SJSA1 (cell line): ENCODE results near the gene C2orf76. TPM values are rescaled to one million over a fixed set of nuclear protein-coding genes. Genes with fewer than 3 reads are reported as not detected.

Source experiments
- DNase-seq, 2 experiments: peaks; one replicate each; pipeline ENCODE4 v3.0.0-alpha.2; 2015 to 2020; ENCODE audit warnings: low spot score in 2 of 2, low read depth in 1 of 2
- H3K27ac ChIP-seq: fragments of 250-450 bp; sonication (Bioruptor Pico); 2 replicates; pipeline ENCODE4 v1.5.1; 2020; ENCODE audit warnings: mild to moderate bottlenecking, moderate library complexity
- H3K27me3 ChIP-seq: fragments of 250-450 bp; sonication (Bioruptor Pico); replicated peaks from 2 replicates; pipeline ENCODE4 v1.5.1; 2020; ENCODE audit warnings: mild to moderate bottlenecking, moderate library complexity
- H3K36me3 ChIP-seq: fragments of 250-450 bp; sonication (Bioruptor Pico); 2 replicates; pipeline ENCODE4 v1.5.1; 2020; ENCODE audit warnings: mild to moderate bottlenecking
- H3K4me1 ChIP-seq: fragments of 250-450 bp; sonication (Bioruptor Pico); replicated peaks from 2 replicates; pipeline ENCODE4 v1.6.1; 2021; ENCODE audit warnings: mild to moderate bottlenecking
- H3K4me3 ChIP-seq: fragments of 250-450 bp; sonication (Bioruptor Pico); 2 replicates; pipeline ENCODE4 v1.5.1; 2020; ENCODE audit warnings: mild to moderate bottlenecking
- H3K9me3 ChIP-seq: fragments of 250-450 bp; sonication (Bioruptor Pico); replicated peaks from 2 replicates; pipeline ENCODE4 v1.5.1; 2020; ENCODE audit warnings: mild to moderate bottlenecking
- total RNA-seq: library from RNA; depleted of rRNA; stranded (reverse); fragments of >200 nt; shearing (Covaris generic); gene quantifications from 2 replicates; pipeline ENCODE4 v1.2.3, GENCODE V29; 2014

The C2orf76 gene
- total RNA-seq, 1 experiment from 2014 or later, result 18.3 TPM

GRCh38 chr2:119266091-119266589 is 100.5 kb downstream of the C2orf76 start:
- H3K4me3 ChIP-seq, result no peak overlapping the region
- H3K27ac ChIP-seq, result no peak overlapping the region

GRCh38 chr2:119265693-119266066 is 101.0 kb downstream of the C2orf76 start:
- no peak for DNase-seq
- Histone ChIP-seq H3K36me3 (peaks cover 21% of the 10 kb centered on the region), H3K27me3 (0 out of 2 replicates have a peak, but pooled peaks cover 6% of the 10 kb centered on the region), H3K4me1 (peaks cover 23% of the 10 kb centered on the region), H3K27ac (no peak overlapping the region), H3K4me3 (no peak overlapping the region), H3K9me3 (no peaks in the 10 kb centered on the region)

More at GRCh38 chr2:119266091-119266589, 100.5 kb downstream of the C2orf76 start:
- H3K36me3 ChIP-seq, result peaks cover 21% of the 10 kb centered on the region
- DNase-seq, result no peak
- no peaks in the 10 kb centered on the region for H3K9me3 ChIP-seq
- H3K27me3 ChIP-seq, result 0 out of 2 replicates have a peak, but pooled peaks cover 6% of the 10 kb centered on the region
- H3K4me1 ChIP-seq, result peaks cover 18% of the 10 kb centered on the region

GRCh38 chr2:119264781-119265692 is 101.6 kb downstream of the C2orf76 start:
- H3K27ac ChIP-seq, result no peak overlapping the region
- H3K9me3 ChIP-seq, result no peaks in the 10 kb centered on the region
- DNase-seq, result peak in 1 of 2 experiments; percentile 41
- peaks cover 21% of the 10 kb centered on the region for H3K36me3 ChIP-seq
- H3K27me3 ChIP-seq, result 0 out of 2 replicates have a peak, but pooled peaks cover 6% of the 10 kb centered on the region
- no peak overlapping the region for H3K4me3 ChIP-seq
- peaks cover 29% of the 10 kb centered on the region for H3K4me1 ChIP-seq

GRCh38 chr2:119263656-119264055 is 103.0 kb downstream of the C2orf76 start:
- DNase-seq, result no peak

GRCh38 chr2:119263025-119263424 is 103.6 kb downstream of the C2orf76 start:
- Histone ChIP-seq H3K27me3 (no peaks in the 10 kb centered on the region), H3K9me3 (no peaks in the 10 kb centered on the region), H3K27ac (no peak overlapping the region), H3K36me3 (peaks cover 29% of the 10 kb centered on the region), H3K4me3 (no peak overlapping the region), H3K4me1 (peaks cover 40% of the 10 kb centered on the region)
- no peak for DNase-seq

More at GRCh38 chr2:119263656-119264055, 103.0 kb downstream of the C2orf76 start:
- peaks cover 40% of the 10 kb centered on the region for H3K4me1 ChIP-seq
- 0 out of 2 replicates have a peak, but pooled peaks cover 4% of the 10 kb centered on the region for H3K27me3 ChIP-seq
- peaks cover 27% of the 10 kb centered on the region for H3K36me3 ChIP-seq
- no peak overlapping the region for H3K27ac ChIP-seq
- no peaks in the 10 kb centered on the region for H3K9me3 ChIP-seq
- no peak overlapping the region for H3K4me3 ChIP-seq

GRCh38 chr2:119261493-119262225 is 105.0 kb downstream of the C2orf76 start:
- no peak for DNase-seq
- Histone ChIP-seq H3K4me1 (peaks cover 43% of the 10 kb centered on the region), H3K36me3 (peaks cover 38% of the 10 kb centered on the region), H3K27ac (peak overlapping the region; percentile 94), H3K27me3 (no peaks in the 10 kb centered on the region), H3K9me3 (no peaks in the 10 kb centered on the region), H3K4me3 (no peak overlapping the region)

GRCh38 chr2:119260646-119261492 is 105.8 kb downstream of the C2orf76 start:
- peak; percentile 96 to 97 for DNase-seq

GRCh38 chr2:119259296-119259860 is 107.3 kb downstream of the C2orf76 start:
- no peaks in the 10 kb centered on the region for H3K9me3 ChIP-seq
- no peaks in the 10 kb centered on the region for H3K27me3 ChIP-seq
- peaks cover 47% of the 10 kb centered on the region for H3K36me3 ChIP-seq
- no peak overlapping the region for H3K4me3 ChIP-seq
- peaks cover 66% of the 10 kb centered on the region for H3K4me1 ChIP-seq
- no peak for DNase-seq
- H3K27ac ChIP-seq, result peak overlapping the region; percentile 94

More at GRCh38 chr2:119260646-119261492, 105.8 kb downstream of the C2orf76 start:
- Histone ChIP-seq H3K27ac (peak overlapping the region; percentile 94), H3K9me3 (no peaks in the 10 kb centered on the region), H3K36me3 (peaks cover 42% of the 10 kb centered on the region), H3K27me3 (no peaks in the 10 kb centered on the region), H3K4me3 (no peak overlapping the region), H3K4me1 (peaks cover 51% of the 10 kb centered on the region)

GRCh38 chr2:119257198-119257597 is 109.4 kb downstream of the C2orf76 start:
- Histone ChIP-seq H3K27ac (no peak overlapping the region), H3K4me1 (peaks cover 80% of the 10 kb centered on the region), H3K4me3 (no peak overlapping the region), H3K36me3 (peaks cover 42% of the 10 kb centered on the region), H3K9me3 (no peaks in the 10 kb centered on the region), H3K27me3 (no peaks in the 10 kb centered on the region)
- DNase-seq, result no peak

GRCh38 chr2:119256582-119256921 is 110.1 kb downstream of the C2orf76 start:
- Histone ChIP-seq H3K4me3 (no peak overlapping the region), H3K4me1 (peaks cover 80% of the 10 kb centered on the region), H3K27me3 (no peaks in the 10 kb centered on the region), H3K36me3 (peaks cover 42% of the 10 kb centered on the region), H3K9me3 (no peaks in the 10 kb centered on the region), H3K27ac (peak overlapping the region; percentile 78)
- DNase-seq, result no peak

- Histone ChIP-seq H3K27me3 (no peaks in the 10 kb centered on the region), H3K27ac (peak overlapping the region; percentile 78), H3K4me3 (no peak overlapping the region), H3K9me3 (no peaks in the 10 kb centered on the region), H3K4me1 (peaks cover 76% of the 10 kb centered on the region), H3K36me3 (peaks cover 47% of the 10 kb centered on the region)
- DNase-seq, result peak; percentile 95 to 97
Measured at GRCh38 chr2:119255760-119256581, 110.7 kb downstream of the C2orf76 start.

- Histone ChIP-seq H3K4me3 (no peak overlapping the region), H3K4me1 (peaks cover 62% of the 10 kb centered on the region), H3K27ac (peak overlapping the region; percentile 78), H3K9me3 (no peaks in the 10 kb centered on the region), H3K27me3 (no peaks in the 10 kb centered on the region), H3K36me3 (peaks cover 57% of the 10 kb centered on the region)
- DNase-seq, result no peak
Measured at GRCh38 chr2:119254601-119255080, 112.0 kb downstream of the C2orf76 start.
